Esophagus squamous epithelium (tissue), 4 donors: ENCODE results near the gene INTS7.

Source experiments
- POLR2A ChIP-seq, 4 donors: fragments of 450-650 bp; IDR thresholded peaks; one replicate each; pipeline ENCODE4 v1.6.1; 2017; ENCODE audit warnings: antibody characterized with exemption in 4 of 4, mild to moderate bottlenecking in 4 of 4, moderate library complexity in 3 of 4
- TF ChIP-seq, protein P1 (sequence below), 6 experiments: fragments of 450-650 bp in 4 of 6; fragments of 200-600 bp in 2 of 6; sonication (generic) in 2 of 6; IDR thresholded peaks; one replicate each; pipeline ENCODE4 v1.5.1; 2016 to 2019; ENCODE audit warnings: antibody characterized with exemption in 6 of 6, mild to moderate bottlenecking in 4 of 6, moderate library complexity in 4 of 6

DNA sequence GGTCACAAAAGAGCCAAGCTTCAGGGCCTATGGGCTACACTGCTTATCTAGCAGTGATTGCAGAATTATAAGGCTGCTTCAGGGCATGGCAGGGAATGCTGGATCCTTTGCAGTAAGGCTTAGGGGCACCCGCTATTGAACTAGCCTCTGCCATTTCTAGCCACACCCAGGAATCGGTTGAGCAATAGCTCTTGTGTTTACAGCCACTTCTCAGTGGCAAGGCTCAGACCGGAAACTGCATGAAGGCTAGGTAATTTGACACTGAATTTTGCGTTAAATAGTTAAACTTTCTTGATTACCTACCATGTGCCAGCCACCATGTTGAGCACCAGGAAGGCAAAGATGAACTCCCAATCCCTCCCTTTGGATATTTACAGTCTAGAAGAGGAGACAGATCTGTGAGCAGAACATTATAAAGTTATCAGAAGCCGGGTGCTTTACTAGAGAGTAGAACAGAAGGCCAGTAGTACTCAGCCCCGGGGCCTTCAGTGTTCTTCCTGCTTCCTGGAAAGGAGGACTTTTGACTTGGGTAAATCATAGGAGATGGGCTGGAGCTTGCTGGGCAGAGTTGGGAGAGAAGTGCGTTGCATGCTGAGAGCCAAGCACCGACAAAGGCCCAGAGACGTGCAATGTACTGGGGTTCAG lies 106.2 kb downstream of the INTS7 start:
- TF ChIP-seq, protein P1, sequence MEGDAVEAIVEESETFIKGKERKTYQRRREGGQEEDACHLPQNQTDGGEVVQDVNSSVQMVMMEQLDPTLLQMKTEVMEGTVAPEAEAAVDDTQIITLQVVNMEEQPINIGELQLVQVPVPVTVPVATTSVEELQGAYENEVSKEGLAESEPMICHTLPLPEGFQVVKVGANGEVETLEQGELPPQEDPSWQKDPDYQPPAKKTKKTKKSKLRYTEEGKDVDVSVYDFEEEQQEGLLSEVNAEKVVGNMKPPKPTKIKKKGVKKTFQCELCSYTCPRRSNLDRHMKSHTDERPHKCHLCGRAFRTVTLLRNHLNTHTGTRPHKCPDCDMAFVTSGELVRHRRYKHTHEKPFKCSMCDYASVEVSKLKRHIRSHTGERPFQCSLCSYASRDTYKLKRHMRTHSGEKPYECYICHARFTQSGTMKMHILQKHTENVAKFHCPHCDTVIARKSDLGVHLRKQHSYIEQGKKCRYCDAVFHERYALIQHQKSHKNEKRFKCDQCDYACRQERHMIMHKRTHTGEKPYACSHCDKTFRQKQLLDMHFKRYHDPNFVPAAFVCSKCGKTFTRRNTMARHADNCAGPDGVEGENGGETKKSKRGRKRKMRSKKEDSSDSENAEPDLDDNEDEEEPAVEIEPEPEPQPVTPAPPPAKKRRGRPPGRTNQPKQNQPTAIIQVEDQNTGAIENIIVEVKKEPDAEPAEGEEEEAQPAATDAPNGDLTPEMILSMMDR (IDR thresholded peaks at IDR 0.05) = no peak
- no peak for TF ChIP-seq POLR2A (IDR thresholded peaks at IDR 0.05)
